H1 (cell line): ENCODE data around the gene RXRA.

Source experiments
- FOSL1 ChIP-seq: IDR thresholded peaks from 2 replicates; pipeline ENCODE4 v1.6.1; 2011; ENCODE audit warnings: mild to moderate bottlenecking, low read depth, low read length, moderate library complexity; ENCODE audit not compliant: insufficient read depth
- NRF1 ChIP-seq: IDR thresholded peaks from 2 replicates; pipeline ENCODE4 v1.6.1; 2011; ENCODE audit warnings: mild to moderate bottlenecking, low read depth, low read length, improper control_type of control experiment
- TAF1 ChIP-seq: IDR thresholded peaks from 2 replicates; pipeline ENCODE4 v1.6.1; 2011; ENCODE audit warnings: mild to moderate bottlenecking, low read depth, low read length
- TF ChIP-seq, protein P1 (sequence below), 3 experiments: IDR thresholded peaks; 1 replicate in 2 of 3; 2 replicates in 1 of 3; pipeline versions ENCODE4 v1.5.1 to v1.6.1; 2011; ENCODE audit warnings: low read length in 3 of 3, mild to moderate bottlenecking in 3 of 3, inconsistent platforms in 2 of 3, low read depth in 1 of 3, moderate library complexity in 1 of 3; ENCODE audit not compliant: insufficient read depth in 1 of 3; ENCODE audit errors: control extremely low read depth in 1 of 3

DNA sequence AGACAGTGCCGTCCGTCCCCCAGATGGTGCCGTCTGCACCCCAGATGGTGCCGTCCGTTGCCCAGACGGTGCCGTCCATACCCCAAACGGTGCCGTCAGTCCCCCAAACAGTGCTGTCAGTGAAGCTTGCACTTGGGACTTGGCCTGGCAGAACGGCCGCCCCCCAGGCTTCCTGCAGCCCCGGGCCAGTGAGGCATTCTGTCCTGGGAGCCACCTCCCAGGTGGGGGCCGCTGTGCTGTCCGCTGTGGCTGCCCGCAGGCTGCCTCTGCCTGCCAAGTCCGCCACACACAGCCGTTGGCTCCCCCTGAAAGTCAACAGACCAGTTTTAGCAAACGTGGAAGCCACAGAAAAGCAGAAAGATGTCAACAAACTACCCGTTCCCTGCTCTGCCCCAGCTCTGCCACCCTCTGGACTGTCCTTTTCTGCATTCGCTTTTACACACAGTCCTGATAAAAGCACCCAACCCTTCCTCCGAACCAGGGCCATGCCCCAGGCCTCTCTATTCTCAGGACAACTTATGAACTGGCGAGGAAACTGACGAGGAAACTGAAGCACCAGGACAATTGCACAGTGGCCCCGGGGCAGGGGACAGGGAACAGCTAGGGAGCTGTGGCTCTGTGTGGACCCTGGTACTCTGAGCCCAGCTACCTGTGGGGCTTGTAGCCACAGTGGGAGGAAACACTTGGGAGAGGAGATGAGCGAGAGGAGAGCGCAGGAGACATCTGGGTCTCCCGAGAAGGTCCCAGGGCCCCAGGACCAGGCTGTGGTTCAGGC, 39.6 kb upstream of the RXRA start:
- TF ChIP-seq TAF1: no peak
- TF ChIP-seq FOSL1: no peak
- TF ChIP-seq, protein P1, sequence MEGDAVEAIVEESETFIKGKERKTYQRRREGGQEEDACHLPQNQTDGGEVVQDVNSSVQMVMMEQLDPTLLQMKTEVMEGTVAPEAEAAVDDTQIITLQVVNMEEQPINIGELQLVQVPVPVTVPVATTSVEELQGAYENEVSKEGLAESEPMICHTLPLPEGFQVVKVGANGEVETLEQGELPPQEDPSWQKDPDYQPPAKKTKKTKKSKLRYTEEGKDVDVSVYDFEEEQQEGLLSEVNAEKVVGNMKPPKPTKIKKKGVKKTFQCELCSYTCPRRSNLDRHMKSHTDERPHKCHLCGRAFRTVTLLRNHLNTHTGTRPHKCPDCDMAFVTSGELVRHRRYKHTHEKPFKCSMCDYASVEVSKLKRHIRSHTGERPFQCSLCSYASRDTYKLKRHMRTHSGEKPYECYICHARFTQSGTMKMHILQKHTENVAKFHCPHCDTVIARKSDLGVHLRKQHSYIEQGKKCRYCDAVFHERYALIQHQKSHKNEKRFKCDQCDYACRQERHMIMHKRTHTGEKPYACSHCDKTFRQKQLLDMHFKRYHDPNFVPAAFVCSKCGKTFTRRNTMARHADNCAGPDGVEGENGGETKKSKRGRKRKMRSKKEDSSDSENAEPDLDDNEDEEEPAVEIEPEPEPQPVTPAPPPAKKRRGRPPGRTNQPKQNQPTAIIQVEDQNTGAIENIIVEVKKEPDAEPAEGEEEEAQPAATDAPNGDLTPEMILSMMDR (IDR thresholded peaks at IDR 0.05; ENCODE audit: control extremely low read depth in 1 of 3, insufficient read depth in 1 of 3, low read depth in 1 of 3, low read length in 3 of 3): no peak
- no peak for TF ChIP-seq NRF1
